ENCODE measurements around the gene TTLL11. TPM values are rescaled to one million over a fixed set of nuclear protein-coding genes. Genes with fewer than 3 reads are reported as not detected.

The TTLL11 gene
- total RNA-seq, 1 experiment from 2014 or later: 1.5 TPM

DNA sequence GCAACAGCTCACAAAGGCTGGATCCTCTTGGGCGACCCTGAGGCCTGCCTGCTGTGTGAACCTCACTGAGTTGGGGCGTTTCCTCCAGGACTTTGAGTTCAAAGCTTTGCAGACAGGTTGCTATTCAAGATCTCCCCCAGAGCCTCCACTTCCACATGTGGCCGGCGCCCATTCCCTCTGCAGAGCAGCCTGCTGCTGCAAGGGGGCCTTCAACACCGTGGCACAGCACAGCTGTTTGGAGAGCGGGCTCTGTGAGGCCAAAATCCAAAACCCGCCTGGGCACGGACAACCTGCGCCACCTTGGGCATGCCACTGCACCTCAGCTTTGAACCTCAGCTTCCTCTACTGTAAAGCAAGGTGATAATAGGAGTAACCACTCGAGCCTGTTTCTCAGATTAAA, 281.4 kb downstream of the TTLL11 start:
- H3K9me3 ChIP-seq (ENCODE audit: control insufficient read depth, low read depth, low read length): no peaks in the 10 kb centered on the region
- no peak overlapping the region for H3K56ac ChIP-seq (ENCODE audit: insufficient read length, low read depth, low read length)
- no peak overlapping the region for H2AK5ac ChIP-seq (ENCODE audit: insufficient read length, low read length)
- H3K79me2 ChIP-seq (ENCODE audit: insufficient read depth, low read length): no peaks in the 10 kb centered on the region
- no peaks in the 10 kb centered on the region; the same call in 1 of the 2 replicates for H3K27me3 Mint-ChIP-seq (ENCODE audit: low read depth)
- no peak overlapping the region for H4K5ac ChIP-seq (ENCODE audit: insufficient read length, low read depth, low read length)
- DNase-seq: no peak
- H3K23me2 ChIP-seq (ENCODE audit: insufficient read length, low read depth, low read length, poor library complexity, severe bottlenecking): no peaks in the 10 kb centered on the region
- H3K27ac Mint-ChIP-seq: no peak overlapping the region
- H4K8ac ChIP-seq (replicated peaks; ENCODE audit: insufficient read length, low read depth, low read length): no peak overlapping the region
- H3K4me1 Mint-ChIP-seq: peaks cover 26 to 34% of the 10 kb centered on the region in 2 experiments
- no peaks in the 10 kb centered on the region for H3K36me3 Mint-ChIP-seq (ENCODE audit: insufficient read depth in 1 of 3, low read depth in 3 of 3)
- H3K4ac ChIP-seq (ENCODE audit: low read depth, low read length): no peak overlapping the region
- H2BK20ac ChIP-seq (ENCODE audit: low read depth, low read length, poor library complexity, severe bottlenecking): no peak overlapping the region
- TF ChIP-seq, protein P1, sequence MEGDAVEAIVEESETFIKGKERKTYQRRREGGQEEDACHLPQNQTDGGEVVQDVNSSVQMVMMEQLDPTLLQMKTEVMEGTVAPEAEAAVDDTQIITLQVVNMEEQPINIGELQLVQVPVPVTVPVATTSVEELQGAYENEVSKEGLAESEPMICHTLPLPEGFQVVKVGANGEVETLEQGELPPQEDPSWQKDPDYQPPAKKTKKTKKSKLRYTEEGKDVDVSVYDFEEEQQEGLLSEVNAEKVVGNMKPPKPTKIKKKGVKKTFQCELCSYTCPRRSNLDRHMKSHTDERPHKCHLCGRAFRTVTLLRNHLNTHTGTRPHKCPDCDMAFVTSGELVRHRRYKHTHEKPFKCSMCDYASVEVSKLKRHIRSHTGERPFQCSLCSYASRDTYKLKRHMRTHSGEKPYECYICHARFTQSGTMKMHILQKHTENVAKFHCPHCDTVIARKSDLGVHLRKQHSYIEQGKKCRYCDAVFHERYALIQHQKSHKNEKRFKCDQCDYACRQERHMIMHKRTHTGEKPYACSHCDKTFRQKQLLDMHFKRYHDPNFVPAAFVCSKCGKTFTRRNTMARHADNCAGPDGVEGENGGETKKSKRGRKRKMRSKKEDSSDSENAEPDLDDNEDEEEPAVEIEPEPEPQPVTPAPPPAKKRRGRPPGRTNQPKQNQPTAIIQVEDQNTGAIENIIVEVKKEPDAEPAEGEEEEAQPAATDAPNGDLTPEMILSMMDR (conservative IDR thresholded peaks at IDR 0.05): no peak
- H3K27me3 ChIP-seq (ENCODE audit: insufficient read depth, low read length): no peaks in the 10 kb centered on the region
- no CpG with 5 or more reads among the region's 10 CpGs for WGBS (ENCODE audit: extremely low coverage, insufficient read length, low lambda C conversion rate)
- H3K4me3 Mint-ChIP-seq: no peak overlapping the region
- H3K14ac ChIP-seq (ENCODE audit: insufficient read depth, low read length): no peak overlapping the region
- H3K4me1 ChIP-seq (ENCODE audit: insufficient read depth, low read length): no peaks in the 10 kb centered on the region
- no peak overlapping the region for H2BK12ac ChIP-seq (ENCODE audit: insufficient read length, low read depth, low read length)
- H3K4me2 ChIP-seq (ENCODE audit: insufficient read depth, insufficient read length, low read length): no peak overlapping the region
- no peak overlapping the region for H4K91ac ChIP-seq (ENCODE audit: insufficient read length, low read depth, low read length)
- no peak overlapping the region for H2AFZ ChIP-seq (ENCODE audit: low read length)
- H3K9ac ChIP-seq (ENCODE audit: extremely low read depth, insufficient read length, low read length): no peak overlapping the region
- H2BK5ac ChIP-seq (ENCODE audit: insufficient read length, low read length): no peak overlapping the region
- H4K20me1 ChIP-seq (ENCODE audit: control insufficient read depth, insufficient read depth, insufficient read length): no peaks in the 10 kb centered on the region
- no peak overlapping the region for H2BK120ac ChIP-seq (ENCODE audit: low read depth, low read length, poor library complexity, severe bottlenecking)
- H3K79me1 ChIP-seq (ENCODE audit: insufficient read depth, low read depth, low read length, poor library complexity, severe bottlenecking): no peaks in the 10 kb centered on the region
- no peak overlapping the region for H3K18ac ChIP-seq (ENCODE audit: insufficient read length, low read depth, low read length)
- no peak overlapping the region for H3T11ph ChIP-seq (ENCODE audit: low read length)
- H2BK15ac ChIP-seq (ENCODE audit: low read depth, low read length): no peak overlapping the region
- peaks cover 0 to 4% of the 10 kb centered on the region in 2 experiments; a peak in 1 of 5 replicates for H3K9me3 Mint-ChIP-seq
- H3K23ac ChIP-seq (ENCODE audit: insufficient read length, low read depth, low read length): no peak overlapping the region
- no peak overlapping the region for H3K27ac ChIP-seq (ENCODE audit: insufficient read length, low read depth, low read length)

All from H9 (cell line).